Measurements from ENCODE around the gene CEP89. TPM values are rescaled to one million over a fixed set of nuclear protein-coding genes. Genes with fewer than 3 reads are reported as not detected.
"Not testable (repeated sequence)": the region's sequence is repeated elsewhere in the genome, so short reads cannot be mapped to it uniquely, and the experiment has no call there.

The CEP89 gene
- total RNA-seq, 2 experiments from 2014 or later = 18.7 to 25.9 TPM

DNA sequence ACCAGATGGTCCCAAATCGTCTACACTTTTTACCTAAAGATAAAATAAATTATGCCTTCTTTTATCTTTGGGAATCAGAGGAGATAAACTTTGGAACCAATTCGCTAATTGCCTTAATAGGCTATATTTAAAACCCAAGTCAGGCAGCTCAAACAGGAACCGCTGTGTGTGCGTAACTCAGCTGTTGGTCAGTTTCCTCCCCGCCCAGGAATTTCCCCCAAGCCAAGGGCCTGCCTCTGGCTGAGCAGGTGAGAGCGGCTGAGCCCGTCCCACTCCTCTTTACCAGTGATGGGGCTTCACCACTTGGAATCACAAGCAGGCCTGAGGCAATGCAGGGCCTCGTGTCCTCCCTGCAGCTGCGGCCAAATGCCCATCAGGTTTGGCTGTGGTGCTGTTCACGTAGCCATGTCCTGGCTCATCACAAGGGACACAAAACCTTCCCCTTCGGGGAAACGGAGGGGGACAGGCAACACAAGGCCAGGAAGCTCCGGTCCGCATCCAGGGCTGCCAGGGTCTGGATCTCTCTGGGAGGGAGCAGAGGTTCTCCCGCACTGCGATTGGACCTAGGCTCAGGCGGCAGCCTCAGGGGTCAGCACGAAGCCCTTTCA lies 101.7 kb downstream of the CEP89 start:
- ChIA-PET CTCF (interaction anchor here (0.7 kb wide), 1 partner anchor 344 kb away, joined by 4 read pairs; no protein-coding TSS in a partner anchor), POLR2A (no interaction called here)
- no peak for DNase-seq
- Mint-ChIP-seq H3K4me3 (no peak overlapping the region), H3K4me1 (peaks cover 7% of the 10 kb centered on the region), H3K9me3 (no peaks in the 10 kb centered on the region), H3K27me3 (no peaks in the 10 kb centered on the region), H3K27ac (no peak overlapping the region), H3K36me3 (ENCODE audit: low read depth) (no peaks in the 10 kb centered on the region)

DNA sequence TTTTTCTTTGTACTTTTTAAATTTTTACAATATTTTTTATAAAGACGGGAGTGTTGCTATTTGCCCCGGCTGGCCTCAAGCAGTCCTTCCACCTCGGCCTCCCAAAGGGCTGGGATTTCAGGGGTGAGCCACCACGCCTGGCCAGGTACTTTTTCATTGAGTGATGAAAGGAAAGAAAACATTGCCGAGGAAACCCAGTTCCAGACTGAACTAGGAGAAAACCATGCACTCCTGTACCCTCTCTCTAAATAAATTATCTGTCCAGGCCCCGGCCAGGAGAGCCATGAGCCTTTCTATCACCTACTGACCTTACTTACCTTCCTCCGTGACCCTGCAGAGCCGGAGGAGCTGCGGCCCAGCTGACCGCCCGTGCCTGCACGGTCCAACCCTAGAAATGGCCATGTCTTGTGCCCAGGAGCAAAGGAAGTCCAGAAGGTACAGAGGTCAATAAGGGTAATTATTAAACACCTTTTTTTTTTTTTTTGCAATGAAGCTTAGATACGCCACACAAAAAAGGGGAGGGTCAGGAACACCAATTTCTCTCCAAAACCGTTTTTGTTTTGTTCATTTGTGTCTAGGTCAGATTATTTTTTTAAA lies 102.3 kb downstream of the CEP89 start, which contains the start of gene SLC7A9:
SLC7A9 (minus strand) TSS at position 399 of the 597 bp plus-strand sequence. CDS start 1,233 bp downstream, outside the sequence.
- H3K27ac Mint-ChIP-seq = no peak within 1 kb of the TSS
- H3K4me3 Mint-ChIP-seq = no peak within 1 kb of the TSS
- ChIA-PET POLR2A (no interaction called here), CTCF (interaction anchor here (0.6 to 0.7 kb wide), 2 partner anchors 332 to 344 kb away, joined by 4 read pairs; no protein-coding TSS in a partner anchor)
- DNase-seq = no peak
- no peaks in the 10 kb centered on the region for H3K27me3 Mint-ChIP-seq
- H3K4me1 Mint-ChIP-seq = peaks cover 7% of the 10 kb centered on the region
- no peaks in the 10 kb centered on the region for H3K9me3 Mint-ChIP-seq
- no peaks in the 10 kb centered on the region for H3K36me3 Mint-ChIP-seq (ENCODE audit: low read depth)

DNA sequence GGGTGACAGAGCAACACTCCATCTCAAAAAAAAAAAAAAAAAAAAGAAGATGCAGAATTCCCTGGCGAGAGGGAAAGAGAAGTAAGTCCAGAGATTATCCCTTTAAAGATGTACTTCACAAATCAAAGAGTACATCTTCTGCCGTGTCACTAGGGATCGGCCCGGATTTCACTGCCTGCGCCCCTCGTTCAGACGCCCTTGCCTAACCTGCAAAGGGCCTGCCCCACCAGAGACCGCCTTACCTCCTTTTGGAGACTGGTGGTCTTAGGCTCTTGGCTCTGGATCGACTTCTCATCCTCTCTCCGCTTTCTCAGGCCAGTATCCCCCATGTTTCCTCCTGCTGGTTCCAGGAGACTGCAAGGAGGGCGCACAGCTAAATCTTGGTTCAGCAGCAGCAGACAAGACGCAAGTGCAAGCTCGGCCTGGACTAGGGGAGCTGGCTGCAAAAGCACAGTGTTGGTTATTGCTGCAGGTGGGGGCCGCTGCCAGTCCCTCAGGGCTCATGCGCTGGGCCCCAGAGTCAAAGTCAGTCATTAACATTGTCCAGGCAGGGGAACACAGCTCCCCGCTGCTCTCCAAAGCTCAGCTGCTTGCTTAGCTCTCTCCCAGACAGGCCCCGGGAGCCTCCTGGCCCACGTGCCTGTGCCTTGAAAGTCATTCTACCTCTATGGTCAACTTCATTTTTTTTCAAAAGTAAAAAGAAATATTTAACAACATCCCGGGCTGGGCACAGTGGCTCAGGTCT lies 103.4 kb downstream of the CEP89 start:
- no peak overlapping the region for H3K4me3 Mint-ChIP-seq
- no peak overlapping the region for H3K27ac Mint-ChIP-seq
- no peaks in the 10 kb centered on the region for H3K27me3 Mint-ChIP-seq
- DNase-seq = no peak
- peaks cover 2% of the 10 kb centered on the region for H3K4me1 Mint-ChIP-seq
- CTCF ChIA-PET = no interaction called here
- H3K36me3 Mint-ChIP-seq (ENCODE audit: low read depth) = no peaks in the 10 kb centered on the region
- POLR2A ChIA-PET = no interaction called here
- H3K9me3 Mint-ChIP-seq = no peaks in the 10 kb centered on the region

DNA sequence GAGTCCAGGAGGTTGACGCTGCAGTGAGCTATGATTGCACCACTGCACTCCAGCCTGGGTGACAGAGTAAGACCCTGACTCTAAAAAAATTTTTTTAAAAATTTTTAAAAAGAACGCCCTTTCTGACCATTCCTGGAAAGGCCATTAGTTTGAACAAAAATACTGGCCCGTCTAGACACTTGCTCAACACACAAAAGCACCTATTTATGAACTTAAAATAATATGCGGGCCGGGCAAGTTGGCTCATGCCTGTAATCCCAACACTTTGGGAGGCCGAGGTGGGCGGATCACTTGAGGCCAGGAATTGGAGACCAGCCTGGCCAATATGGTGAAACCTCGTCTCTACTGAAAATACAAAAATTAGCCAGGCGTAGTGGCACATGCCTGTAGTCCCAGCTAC lies 104.3 kb downstream of the CEP89 start:
- H3K27me3 Mint-ChIP-seq; H3K4me3 Mint-ChIP-seq; H3K4me1 Mint-ChIP-seq; H3K9me3 Mint-ChIP-seq; H3K27ac Mint-ChIP-seq; CTCF ChIA-PET; DNase-seq; H3K36me3 Mint-ChIP-seq (ENCODE audit: low read depth); POLR2A ChIA-PET: not testable (repeated sequence)

DNA sequence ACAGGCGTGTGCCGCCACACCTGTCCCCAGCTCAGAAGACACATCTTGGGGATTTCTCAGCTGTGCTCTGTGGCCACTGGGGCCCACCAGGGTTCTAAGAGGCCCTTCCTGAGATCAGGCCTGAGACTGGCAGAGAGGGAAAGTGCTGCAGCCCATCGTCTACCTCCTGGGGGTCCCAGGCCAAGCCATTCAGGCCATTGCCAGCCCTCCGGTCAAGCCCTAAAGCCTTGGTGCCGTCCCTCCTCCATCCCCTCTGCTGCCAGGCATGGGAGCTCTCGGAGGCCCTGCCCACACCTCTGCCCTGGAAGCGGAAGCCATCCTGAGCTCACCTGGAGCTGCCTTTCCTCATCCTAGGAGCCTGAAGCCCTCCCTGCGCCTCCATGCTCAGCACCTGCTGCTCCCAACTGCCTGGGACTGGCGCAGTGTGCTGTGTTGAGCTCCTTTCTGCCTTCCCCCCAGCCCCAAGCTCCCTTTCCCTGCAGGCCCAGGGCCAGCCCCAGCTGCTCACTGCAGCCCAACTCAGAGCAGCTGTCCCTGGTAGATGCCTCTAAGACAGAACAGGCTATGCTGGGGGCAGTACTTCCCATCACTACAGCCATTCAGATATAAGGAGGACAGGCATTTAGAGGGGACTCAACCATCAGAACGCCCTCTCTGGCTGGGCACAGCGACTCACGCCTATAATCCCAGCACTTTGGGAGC lies 105.0 kb downstream of the CEP89 start:
- H3K4me1 Mint-ChIP-seq = no peaks in the 10 kb centered on the region
- POLR2A ChIA-PET = no interaction called here
- H3K36me3 Mint-ChIP-seq (ENCODE audit: low read depth) = no peaks in the 10 kb centered on the region
- H3K27me3 Mint-ChIP-seq = no peaks in the 10 kb centered on the region
- no peak overlapping the region for H3K27ac Mint-ChIP-seq
- H3K4me3 Mint-ChIP-seq = no peak overlapping the region
- H3K9me3 Mint-ChIP-seq = no peaks in the 10 kb centered on the region
- CTCF ChIA-PET = no interaction called here
- no peak for DNase-seq

DNA sequence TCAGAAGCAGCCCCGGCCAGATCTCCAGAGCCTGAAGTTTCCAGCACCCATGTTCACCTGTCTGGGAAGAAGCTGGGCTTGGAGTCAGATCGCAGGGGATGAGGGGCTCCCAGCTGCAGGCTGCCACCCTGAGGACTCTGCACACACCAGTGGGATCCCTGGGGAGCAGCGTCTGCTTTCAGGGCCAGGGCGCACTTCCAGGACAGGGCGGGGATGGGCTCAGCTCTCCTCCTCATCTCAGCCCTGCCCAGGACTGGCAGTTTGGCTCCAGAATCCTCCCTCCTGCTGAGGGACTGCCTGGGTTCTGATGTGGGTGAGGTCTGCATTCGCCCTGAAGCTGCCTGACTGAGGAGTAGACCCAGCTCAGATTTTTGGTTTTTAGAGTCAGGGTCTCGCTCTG lies 105.7 kb downstream of the CEP89 start:
- Mint-ChIP-seq H3K4me3 (no peak overlapping the region), H3K36me3 (ENCODE audit: low read depth) (no peaks in the 10 kb centered on the region), H3K27me3 (no peaks in the 10 kb centered on the region), H3K4me1 (no peaks in the 10 kb centered on the region), H3K9me3 (no peaks in the 10 kb centered on the region), H3K27ac (no peak overlapping the region)
- ChIA-PET POLR2A (no interaction called here), CTCF (no interaction called here)
- no peak for DNase-seq

DNA sequence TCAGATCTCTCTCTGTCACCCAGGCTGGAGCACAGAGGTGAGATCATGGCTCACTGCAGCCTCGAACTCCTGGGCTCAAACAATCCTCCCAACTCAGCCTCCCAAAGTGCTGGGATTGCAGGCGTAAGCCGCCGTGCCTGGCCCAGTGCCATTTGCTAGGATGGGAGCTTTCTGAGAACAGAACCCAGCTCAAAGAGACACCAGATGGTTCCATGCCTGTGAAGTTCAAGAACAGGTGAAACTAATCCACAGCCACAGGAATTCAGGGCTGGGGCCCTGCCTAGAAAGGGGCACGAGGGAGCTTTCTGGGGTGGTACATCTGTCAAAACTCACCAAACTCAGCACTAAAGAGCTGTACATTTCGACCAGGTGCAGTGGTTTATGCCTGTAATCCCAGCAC lies 106.4 kb downstream of the CEP89 start:
- Mint-ChIP-seq H3K4me1 (no peaks in the 10 kb centered on the region), H3K9me3 (no peaks in the 10 kb centered on the region), H3K4me3 (no peak overlapping the region), H3K36me3 (ENCODE audit: low read depth) (no peaks in the 10 kb centered on the region), H3K27me3 (no peaks in the 10 kb centered on the region), H3K27ac (no peak overlapping the region)
- no peak for DNase-seq
- POLR2A ChIA-PET = no interaction called here
- CTCF ChIA-PET = no interaction called here

DNA sequence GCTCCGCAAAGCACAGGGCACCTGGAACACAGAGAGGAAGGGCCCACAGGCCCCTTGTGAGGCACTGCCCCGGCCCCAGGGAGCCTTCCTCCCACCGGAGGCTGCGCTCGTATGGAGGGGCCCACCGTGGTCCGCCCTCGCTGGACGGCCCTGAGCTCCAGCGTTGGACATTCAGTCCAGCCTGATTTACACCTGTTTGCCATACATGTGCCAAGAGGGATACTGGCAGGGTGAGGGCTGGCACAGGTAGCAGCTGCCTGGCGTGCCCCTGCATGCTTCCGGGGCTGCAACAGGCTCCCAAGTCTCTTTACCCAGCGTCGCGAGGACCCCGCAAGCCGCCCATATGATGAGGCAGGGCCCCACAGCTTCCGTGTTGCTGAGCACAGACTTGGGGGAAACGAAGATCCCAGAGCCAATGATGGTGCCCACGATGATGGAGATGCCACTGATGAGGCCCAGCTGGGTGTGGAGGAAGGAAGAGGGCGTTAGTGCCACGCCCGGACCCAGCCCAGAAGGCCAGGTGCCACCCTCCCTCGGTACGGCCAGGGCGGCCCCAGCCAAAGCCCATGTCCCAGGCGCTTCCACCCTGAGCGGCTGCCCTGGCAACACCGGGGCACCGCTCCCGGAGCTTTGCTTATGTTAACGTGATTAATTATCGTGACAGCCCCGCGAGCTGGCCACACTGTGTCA lies 107.3 kb downstream of the CEP89 start:
- H3K27me3 Mint-ChIP-seq = no peaks in the 10 kb centered on the region
- ChIA-PET CTCF (no interaction called here), POLR2A (no interaction called here)
- DNase-seq = no peak
- H3K27ac Mint-ChIP-seq = no peak overlapping the region
- H3K4me1 Mint-ChIP-seq = no peaks in the 10 kb centered on the region
- H3K9me3 Mint-ChIP-seq = no peaks in the 10 kb centered on the region
- no peak overlapping the region for H3K4me3 Mint-ChIP-seq
- H3K36me3 Mint-ChIP-seq (ENCODE audit: low read depth) = no peaks in the 10 kb centered on the region

DNA sequence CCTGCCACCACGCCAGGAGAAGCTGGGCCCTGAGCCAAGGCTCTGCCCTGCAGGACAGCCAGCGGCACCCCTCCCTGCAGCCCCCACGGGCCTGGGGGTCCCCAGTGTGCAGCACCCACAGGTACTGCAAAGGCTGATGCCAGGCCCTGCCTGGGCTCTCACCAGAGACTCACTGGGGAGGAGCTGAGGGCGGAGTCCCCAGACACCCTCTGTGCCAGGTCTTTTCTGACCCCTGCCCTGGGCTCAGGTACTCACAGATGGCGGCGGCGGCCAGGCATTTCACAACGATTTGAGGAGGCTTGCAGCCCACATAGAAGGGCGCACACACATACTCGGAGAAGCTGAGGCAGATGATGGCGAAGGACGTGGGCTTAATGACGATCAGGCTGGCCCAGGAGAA lies 107.9 kb downstream of the CEP89 start:
- DNase-seq = no peak
- H3K36me3 Mint-ChIP-seq (ENCODE audit: low read depth) = no peaks in the 10 kb centered on the region
- H3K9me3 Mint-ChIP-seq = no peaks in the 10 kb centered on the region
- H3K27ac Mint-ChIP-seq = no peak overlapping the region
- H3K4me1 Mint-ChIP-seq = no peaks in the 10 kb centered on the region
- ChIA-PET CTCF (no interaction called here), POLR2A (no interaction called here)
- H3K4me3 Mint-ChIP-seq = no peak overlapping the region
- no peaks in the 10 kb centered on the region for H3K27me3 Mint-ChIP-seq

DNA sequence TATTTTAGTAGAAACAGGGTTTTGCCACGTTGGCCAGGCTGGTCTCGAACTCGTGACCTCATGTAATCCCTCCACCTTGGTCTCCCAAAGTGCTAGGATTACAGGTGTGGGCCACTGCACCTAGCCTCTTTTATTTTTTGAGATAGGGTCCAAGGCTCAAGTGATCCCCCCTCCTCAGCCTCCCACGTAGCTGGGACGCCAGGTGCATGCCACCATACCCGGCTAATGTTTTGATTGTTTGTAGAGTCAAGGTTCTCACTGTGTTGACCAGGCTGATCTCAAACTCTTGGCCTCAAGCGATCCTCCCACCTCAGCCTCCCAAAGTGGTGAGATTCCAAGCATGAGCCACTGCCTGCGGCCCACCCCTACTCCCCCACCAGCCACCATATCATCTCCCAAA lies 108.5 kb downstream of the CEP89 start:
- Mint-ChIP-seq H3K4me1 (no peaks in the 10 kb centered on the region), H3K36me3 (ENCODE audit: low read depth) (no peaks in the 10 kb centered on the region), H3K4me3 (no peak overlapping the region), H3K9me3 (no peaks in the 10 kb centered on the region), H3K27me3 (no peaks in the 10 kb centered on the region), H3K27ac (no peak overlapping the region)
- CTCF ChIA-PET = no interaction called here
- no peak for DNase-seq
- POLR2A ChIA-PET = no interaction called here

DNA sequence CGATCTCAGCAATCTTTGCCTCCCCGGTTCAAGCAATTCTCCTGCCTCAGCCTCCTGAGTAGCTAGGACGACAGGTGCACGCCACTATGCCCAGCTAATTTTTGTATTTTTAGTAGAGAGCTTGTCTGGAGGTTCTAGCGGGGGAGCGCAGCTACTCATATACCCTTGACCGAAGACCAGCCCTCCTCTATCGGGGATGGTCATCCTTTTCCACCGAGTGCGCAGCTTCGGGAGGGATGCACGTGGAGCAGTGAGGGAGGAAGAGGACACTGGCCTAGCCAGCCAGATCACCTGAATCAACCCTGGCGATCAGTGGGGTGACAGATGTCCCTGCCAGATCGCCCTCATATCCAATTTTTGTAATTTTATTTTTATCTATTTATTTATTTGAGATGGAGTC lies 109.0 kb downstream of the CEP89 start:
- no peaks in the 10 kb centered on the region for H3K9me3 Mint-ChIP-seq

DNA sequence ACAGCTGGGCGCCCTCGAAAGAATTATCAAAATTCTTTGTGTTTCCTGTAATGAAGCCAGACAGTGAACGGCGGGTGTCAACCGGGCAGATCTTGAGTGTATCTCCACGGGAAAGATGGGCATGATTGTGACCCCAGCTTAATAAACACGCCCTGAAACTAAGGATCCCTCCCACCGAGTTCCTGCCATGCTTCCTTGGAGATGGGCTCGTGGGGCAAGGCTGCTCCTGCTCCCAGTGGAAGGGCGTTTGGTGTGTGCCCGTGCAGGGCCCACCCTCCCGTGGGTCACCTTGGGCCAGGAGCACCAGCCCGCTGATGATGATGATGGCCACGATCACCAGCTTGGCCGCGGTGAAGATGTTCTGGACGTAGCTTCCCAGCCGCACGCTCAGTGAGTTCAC lies 109.6 kb downstream of the CEP89 start:
- H3K4me1 Mint-ChIP-seq = no peaks in the 10 kb centered on the region
- H3K27me3 Mint-ChIP-seq = no peaks in the 10 kb centered on the region
- H3K9me3 Mint-ChIP-seq = no peaks in the 10 kb centered on the region
- ChIA-PET CTCF (interaction anchor here (0.7 kb wide), 1 partner anchor 483 kb away, joined by 3 read pairs; no protein-coding TSS in a partner anchor), POLR2A (no interaction called here)
- DNase-seq = no peak
- no peak overlapping the region for H3K27ac Mint-ChIP-seq
- no peak overlapping the region for H3K4me3 Mint-ChIP-seq
- H3K36me3 Mint-ChIP-seq (ENCODE audit: low read depth) = no peaks in the 10 kb centered on the region

More for the DNA sequence above, 109.0 kb downstream of the CEP89 start:
- Mint-ChIP-seq H3K4me1 (no peaks in the 10 kb centered on the region), H3K4me3 (no peak overlapping the region), H3K27ac (no peak overlapping the region), H3K27me3 (no peaks in the 10 kb centered on the region), H3K36me3 (ENCODE audit: low read depth) (no peaks in the 10 kb centered on the region)
- DNase-seq = no peak
- CTCF ChIA-PET = interaction anchor here (0.7 kb wide), 1 partner anchor 482 kb away, joined by 3 read pairs; no protein-coding TSS in a partner anchor
- POLR2A ChIA-PET = no interaction called here

DNA sequence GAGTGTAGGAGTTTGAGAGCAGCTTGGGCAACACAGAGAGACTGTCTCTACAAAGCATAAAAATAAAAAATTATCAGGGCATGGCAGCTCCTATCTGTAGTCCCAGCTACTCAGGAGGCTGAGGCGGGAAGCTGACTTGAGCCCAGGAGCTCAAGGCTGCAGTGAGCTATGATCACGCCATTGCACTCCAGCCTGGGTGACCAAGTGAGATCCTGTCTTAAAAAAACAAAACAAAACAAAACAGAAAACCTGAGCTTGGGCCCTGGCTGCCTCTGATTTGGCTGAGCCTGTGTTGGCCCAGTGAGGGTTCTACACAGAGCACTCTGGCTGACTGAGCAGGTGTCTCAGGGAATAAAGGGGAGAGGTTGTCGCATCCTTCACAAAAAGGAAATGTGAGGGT lies 110.2 kb downstream of the CEP89 start:
- H3K4me1 Mint-ChIP-seq = no peaks in the 10 kb centered on the region
- no peaks in the 10 kb centered on the region for H3K36me3 Mint-ChIP-seq (ENCODE audit: low read depth)
- no peak overlapping the region for H3K4me3 Mint-ChIP-seq
- CTCF ChIA-PET = no interaction called here
- H3K27ac Mint-ChIP-seq = peak overlapping the region; percentile 19
- H3K27me3 Mint-ChIP-seq = no peaks in the 10 kb centered on the region
- DNase-seq = no peak
- no peaks in the 10 kb centered on the region for H3K9me3 Mint-ChIP-seq
- POLR2A ChIA-PET = no interaction called here
